ENCODE results near the gene ACOT9. TPM values are rescaled to one million over a fixed set of nuclear protein-coding genes. Genes with fewer than 3 reads are reported as not detected.
"Not testable (repeated sequence)": the region's sequence is repeated elsewhere in the genome, so short reads cannot be mapped to it uniquely, and the experiment has no call there.

The ACOT9 gene
- total and polyA plus RNA-seq, 4 donors, result 30.5 to 46.7 (median 45.1) TPM

DNA sequence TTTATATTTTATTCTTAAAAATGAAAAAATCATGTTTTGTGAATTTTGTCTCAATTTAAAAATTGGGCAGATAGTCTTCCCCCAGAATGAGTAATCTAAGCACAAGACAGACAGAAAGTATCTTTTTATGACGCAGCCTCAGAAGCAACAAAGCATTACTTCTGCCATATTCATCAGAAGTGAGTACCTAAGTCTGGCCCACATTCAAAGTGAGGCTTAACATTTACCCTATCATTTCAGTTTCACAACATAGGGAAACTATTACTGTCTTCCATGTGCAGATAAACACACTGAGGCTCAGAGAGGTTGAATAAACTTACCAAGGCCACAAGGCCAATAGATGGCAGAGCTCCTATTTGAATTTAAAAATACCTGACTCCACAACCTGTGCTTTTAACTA, 80.2 kb downstream of the ACOT9 start:
- peaks cover 6 to 8% (median 6%) of the 10 kb centered on the region in 3 donors for H3K27me3 ChIP-seq (ENCODE audit: control insufficient read depth in 3 of 3, insufficient read depth in 3 of 3, low read length in 2 of 3)
- no peaks in the 10 kb centered on the region for H3K36me3 ChIP-seq (ENCODE audit: control insufficient read depth in 4 of 4, insufficient read depth in 4 of 4, low read length in 4 of 4)
- peaks cover 0 to 4% (median 0%) of the 10 kb centered on the region in 5 donors for H3K4me1 ChIP-seq (ENCODE audit: control insufficient read depth in 5 of 5, insufficient read depth in 5 of 5, low read length in 5 of 5)
- DNase-seq, result no peak
- no peak for TF ChIP-seq CTCF (IDR thresholded peaks at IDR 0.05; ENCODE audit: control extremely low read depth, extremely low read depth)
- peaks cover 0 to 6% (median 0%) of the 10 kb centered on the region in 4 donors for H3K9me3 ChIP-seq (ENCODE audit: control insufficient read depth in 4 of 4, insufficient read depth in 3 of 4, low read length in 3 of 4)
- H3K4me3 ChIP-seq, result no peak overlapping the region
- H3K27ac ChIP-seq (ENCODE audit: low read depth in 1 of 2, low read length in 1 of 2), result no peak overlapping the region
- 84 to 90% methylated on average over 1 of the region's 1 CpG for WGBS, 2 donors
- ATAC-seq (ENCODE audit: insufficient read depth, low FRiP score), result no peak
- H3K9ac ChIP-seq (ENCODE audit: insufficient read depth in 1 of 2, low read length in 2 of 2), result no peak overlapping the region

GRCh38 chrX:23662187-23662586, 80.9 kb downstream of the ACOT9 start:
- H3K4me3 ChIP-seq, result no peak overlapping the region
- no peak for ATAC-seq (ENCODE audit: insufficient read depth, low FRiP score)
- WGBS, 2 donors, result 46 to 64% methylated on average over 3 of the region's 3 CpGs

GRCh38 chrX:23661671-23662070, 81.4 kb downstream of the ACOT9 start:
- Histone ChIP-seq H3K27me3 (ENCODE audit: control insufficient read depth in 3 of 3, insufficient read depth in 3 of 3, low read length in 2 of 3) (peaks cover 6 to 8% (median 6%) of the 10 kb centered on the region in 3 donors), H3K27ac (ENCODE audit: low read depth in 1 of 2, low read length in 1 of 2) (no peak overlapping the region), H3K9ac (ENCODE audit: insufficient read depth in 1 of 2, low read length in 2 of 2) (no peak overlapping the region), H3K9me3 (ENCODE audit: control insufficient read depth in 4 of 4, insufficient read depth in 3 of 4, low read length in 3 of 4) (no peaks in the 10 kb centered on the region), H3K4me3 (no peak overlapping the region), H3K4me1 (ENCODE audit: control insufficient read depth in 5 of 5, insufficient read depth in 5 of 5, low read length in 5 of 5) (peaks cover 0 to 2% (median 0%) of the 10 kb centered on the region in 5 donors), H3K36me3 (ENCODE audit: control insufficient read depth in 4 of 4, insufficient read depth in 4 of 4, low read length in 4 of 4) (no peaks in the 10 kb centered on the region)
- 42 to 73% methylated on average over 1 of the region's 1 CpG for WGBS, 2 donors
- ATAC-seq (ENCODE audit: insufficient read depth, low FRiP score), result no peak
- TF ChIP-seq CTCF (IDR thresholded peaks at IDR 0.05; ENCODE audit: control extremely low read depth, extremely low read depth), result no peak
- no peak for DNase-seq

More at GRCh38 chrX:23662187-23662586, 80.9 kb downstream of the ACOT9 start:
- H3K27me3 ChIP-seq (ENCODE audit: control insufficient read depth in 3 of 3, insufficient read depth in 3 of 3, low read length in 2 of 3), result peaks cover 6 to 8% (median 6%) of the 10 kb centered on the region in 3 donors
- DNase-seq, result no peak
- peaks cover 0 to 4% (median 0%) of the 10 kb centered on the region in 5 donors for H3K4me1 ChIP-seq (ENCODE audit: control insufficient read depth in 5 of 5, insufficient read depth in 5 of 5, low read length in 5 of 5)
- no peak overlapping the region for H3K9ac ChIP-seq (ENCODE audit: insufficient read depth in 1 of 2, low read length in 2 of 2)
- no peak overlapping the region for H3K27ac ChIP-seq (ENCODE audit: low read depth in 1 of 2, low read length in 1 of 2)
- H3K9me3 ChIP-seq (ENCODE audit: control insufficient read depth in 4 of 4, insufficient read depth in 3 of 4, low read length in 3 of 4), result peaks cover 0 to 2% (median 0%) of the 10 kb centered on the region in 4 donors
- no peaks in the 10 kb centered on the region for H3K36me3 ChIP-seq (ENCODE audit: control insufficient read depth in 4 of 4, insufficient read depth in 4 of 4, low read length in 4 of 4)
- no peak for TF ChIP-seq CTCF (IDR thresholded peaks at IDR 0.05; ENCODE audit: control extremely low read depth, extremely low read depth)

DNA sequence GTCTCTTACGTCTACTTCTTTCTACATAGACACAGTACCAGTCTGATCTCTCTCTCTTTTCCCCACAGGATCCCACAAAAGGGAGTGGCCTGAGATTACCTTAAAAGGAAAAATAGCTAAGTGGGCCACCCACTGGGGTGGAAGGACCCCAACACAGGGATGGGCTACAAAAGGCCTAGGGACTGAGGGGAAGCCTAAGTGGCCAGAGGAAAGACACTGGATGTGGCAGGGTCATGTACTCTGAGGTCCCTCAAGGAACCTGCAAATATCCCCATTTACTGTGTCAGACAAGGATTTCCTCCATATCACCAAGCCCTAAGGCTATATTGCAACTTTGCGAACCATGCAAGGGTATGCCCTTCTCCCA, 82.3 kb downstream of the ACOT9 start:
- ATAC-seq (ENCODE audit: insufficient read depth, low FRiP score), result no peak
- no peak overlapping the region for H3K4me3 ChIP-seq
- peaks cover 0 to 2% (median 0%) of the 10 kb centered on the region in 5 donors for H3K4me1 ChIP-seq (ENCODE audit: control insufficient read depth in 5 of 5, insufficient read depth in 5 of 5, low read length in 5 of 5)
- no peaks in the 10 kb centered on the region for H3K9me3 ChIP-seq (ENCODE audit: control insufficient read depth in 4 of 4, insufficient read depth in 3 of 4, low read length in 3 of 4)
- H3K36me3 ChIP-seq (ENCODE audit: control insufficient read depth in 4 of 4, insufficient read depth in 4 of 4, low read length in 4 of 4), result no peaks in the 10 kb centered on the region
- H3K27ac ChIP-seq (ENCODE audit: low read depth in 1 of 2, low read length in 1 of 2), result no peak overlapping the region
- 88 to 96% methylated on average over 2 of the region's 2 CpGs for WGBS, 2 donors
- H3K9ac ChIP-seq (ENCODE audit: insufficient read depth in 1 of 2, low read length in 2 of 2), result no peak overlapping the region
- no peak for TF ChIP-seq CTCF (IDR thresholded peaks at IDR 0.05; ENCODE audit: control extremely low read depth, extremely low read depth)
- peaks cover 3 to 6% (median 4%) of the 10 kb centered on the region in 3 donors for H3K27me3 ChIP-seq (ENCODE audit: control insufficient read depth in 3 of 3, insufficient read depth in 3 of 3, low read length in 2 of 3)
- no peak for DNase-seq

DNA sequence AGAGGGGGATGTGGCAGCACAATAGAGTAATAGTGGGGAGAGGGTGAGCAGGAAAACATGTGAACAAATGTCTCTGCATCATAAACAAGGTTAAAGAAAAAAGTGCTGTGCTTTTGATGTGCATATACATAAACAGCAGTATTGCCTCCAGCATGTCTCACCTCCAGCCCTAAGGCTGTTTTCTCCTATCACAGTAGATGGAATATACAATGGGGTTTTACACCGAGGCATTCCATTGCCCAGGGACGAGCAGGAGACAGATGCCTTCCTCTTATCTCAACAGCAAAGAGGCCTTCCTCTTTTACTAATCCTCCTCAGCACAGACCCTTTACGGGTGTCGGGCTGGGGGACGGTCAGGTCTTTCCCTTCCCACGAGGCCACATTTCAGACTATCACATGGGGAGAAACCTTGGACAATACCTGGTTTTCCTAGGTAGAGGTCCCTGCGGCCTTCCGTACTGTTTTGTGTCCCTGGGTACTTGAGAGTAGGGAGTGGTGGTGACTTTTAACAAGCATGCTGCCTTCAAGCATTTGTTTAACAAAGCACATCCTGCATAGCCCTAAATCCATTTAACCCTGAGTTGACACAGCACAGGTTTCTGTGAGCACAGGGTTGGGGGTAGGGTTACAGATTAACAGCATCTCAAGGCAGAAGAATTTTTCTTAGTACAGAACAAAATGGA, 82.9 kb downstream of the ACOT9 start:
- not testable (repeated sequence) for ATAC-seq (ENCODE audit: insufficient read depth, low FRiP score); H3K4me3 ChIP-seq; H3K9ac ChIP-seq (ENCODE audit: insufficient read depth in 1 of 2, low read length in 2 of 2); H3K9me3 ChIP-seq (ENCODE audit: control insufficient read depth in 4 of 4, insufficient read depth in 3 of 4, low read length in 3 of 4); DNase-seq; H3K27ac ChIP-seq (ENCODE audit: low read depth in 1 of 2, low read length in 1 of 2); H3K27me3 ChIP-seq (ENCODE audit: control insufficient read depth in 3 of 3, insufficient read depth in 3 of 3, low read length in 2 of 3); H3K4me1 ChIP-seq (ENCODE audit: control insufficient read depth in 5 of 5, insufficient read depth in 5 of 5, low read length in 5 of 5); H3K36me3 ChIP-seq (ENCODE audit: control insufficient read depth in 4 of 4, insufficient read depth in 4 of 4, low read length in 4 of 4)
- WGBS, 2 donors, result 10 to 42% methylated on average over 4 to 8 of the region's 8 CpGs

All from lung (tissue), 12 donors.